Measurements from ENCODE around the gene EGLN1.
"Not testable (repeated sequence)": the region's sequence is repeated elsewhere in the genome, so short reads cannot be mapped to it uniquely, and the experiment has no call there.

The EGLN1 gene

DNA sequence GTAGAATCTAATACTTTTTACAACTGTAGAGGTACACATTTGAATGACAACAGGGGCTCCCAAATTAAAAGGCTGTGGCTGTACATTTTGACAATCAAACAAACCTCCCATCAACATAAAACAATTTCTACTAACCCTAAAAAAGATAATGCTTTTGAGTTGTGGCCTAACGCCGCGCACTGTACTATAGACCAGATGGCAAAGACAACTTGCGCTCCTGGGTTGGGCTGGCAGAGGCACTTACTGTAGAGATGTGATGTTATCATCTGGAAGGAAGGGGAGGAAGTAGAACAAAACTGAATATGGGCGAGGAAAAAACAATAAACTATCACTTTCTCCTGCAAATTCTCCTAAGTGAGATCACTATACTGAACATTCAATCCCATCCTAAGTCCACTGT lies 57.9 kb downstream of the EGLN1 start:
- no peak for DNase-seq (ENCODE audit: low read depth in 2 of 3, low spot score in 1 of 3)

GRCh38 chr1:231363624-231364023 lies 58.5 kb downstream of the EGLN1 start:
- no peak for DNase-seq (ENCODE audit: low read depth in 2 of 3, low spot score in 1 of 3)

DNA sequence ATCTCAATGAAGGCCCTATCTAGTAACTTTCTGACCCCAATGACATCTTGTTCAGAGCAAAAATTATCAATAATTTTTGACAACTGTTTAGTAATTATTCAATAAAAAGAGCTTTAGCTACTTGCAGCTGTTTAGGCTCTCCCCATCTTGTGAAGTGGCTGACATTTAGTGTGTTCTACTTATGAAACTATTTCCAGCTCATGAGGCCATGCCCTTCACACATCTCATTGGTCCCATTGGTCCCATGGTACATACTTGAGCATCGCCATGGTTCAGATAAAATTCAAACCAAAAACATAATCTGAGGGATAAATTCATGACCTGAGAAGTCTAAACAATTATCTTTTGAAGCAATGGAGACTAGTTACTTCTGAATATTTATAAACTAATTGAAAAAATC lies 59.8 kb downstream of the EGLN1 start:
- DNase-seq (ENCODE audit: low read depth in 2 of 3, low spot score in 1 of 3), result no peak

- no peak for DNase-seq (ENCODE audit: low read depth in 2 of 3, low spot score in 1 of 3)
Observed at GRCh38 chr1:231359113-231359512, 63.0 kb downstream of the EGLN1 start.

- no peak for DNase-seq (ENCODE audit: low read depth in 2 of 3, low spot score in 1 of 3)
Observed at GRCh38 chr1:231357831-231358354, 64.2 kb downstream of the EGLN1 start.

GRCh38 chr1:231357187-231357772 lies 64.8 kb downstream of the EGLN1 start:
- no peak for DNase-seq (ENCODE audit: low read depth in 2 of 3, low spot score in 1 of 3)

DNA sequence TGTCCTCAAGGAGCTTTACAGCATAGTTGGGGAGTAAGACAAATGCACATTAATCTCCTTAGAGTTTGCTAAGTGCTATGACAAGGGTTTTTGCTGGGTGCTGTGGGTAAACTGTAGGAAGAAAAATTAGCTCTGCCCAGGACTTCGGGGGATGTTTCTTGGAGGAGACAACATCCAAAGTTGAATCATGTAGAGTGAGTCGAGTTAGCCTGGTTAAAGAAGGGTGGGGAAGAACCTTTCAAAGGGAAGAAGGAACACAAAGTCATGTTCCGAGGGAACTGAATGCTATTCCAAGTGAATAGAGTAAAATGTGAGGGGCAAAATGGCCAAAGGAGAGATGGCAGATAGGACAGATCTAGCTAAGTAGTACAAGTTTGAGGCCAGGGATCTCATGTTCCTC lies 66.9 kb downstream of the EGLN1 start:
- no peak for DNase-seq (ENCODE audit: low read depth in 2 of 3, low spot score in 1 of 3)

- no peak for DNase-seq (ENCODE audit: low read depth in 2 of 3, low spot score in 1 of 3)
Observed at GRCh38 chr1:231354330-231355020, 67.6 kb downstream of the EGLN1 start.

GRCh38 chr1:231353086-231353485 lies 69.0 kb downstream of the EGLN1 start:
- no peak for DNase-seq (ENCODE audit: low read depth in 2 of 3, low spot score in 1 of 3)

GRCh38 chr1:231351816-231352215 lies 70.3 kb downstream of the EGLN1 start:
- DNase-seq (ENCODE audit: low read depth in 2 of 3, low spot score in 1 of 3), result no peak

DNA sequence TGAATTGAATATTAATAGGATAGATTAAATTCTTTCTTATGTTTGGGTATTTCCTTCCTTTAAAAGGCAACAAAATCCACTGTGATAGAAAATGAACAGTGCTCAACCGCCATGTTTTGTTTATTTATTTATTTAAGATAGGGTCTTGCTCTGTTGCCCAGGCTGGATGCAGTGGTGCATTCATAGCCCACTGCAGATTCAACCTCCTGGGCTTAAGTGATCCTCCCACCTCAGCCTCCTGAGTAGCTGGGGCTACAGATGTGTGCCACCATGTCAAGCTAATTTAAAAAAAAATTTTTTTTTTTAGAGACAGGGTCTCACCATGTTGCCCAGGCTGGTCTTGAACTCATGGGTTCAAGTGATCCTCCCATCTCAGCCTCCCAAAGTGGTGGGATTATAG lies 73.2 kb downstream of the EGLN1 start:
- not testable (repeated sequence) for DNase-seq (ENCODE audit: low read depth in 2 of 3, low spot score in 1 of 3)

GRCh38 chr1:231348442-231348841 lies 73.6 kb downstream of the EGLN1 start:
- DNase-seq (ENCODE audit: low read depth in 2 of 3, low spot score in 1 of 3), result no peak

- DNase-seq (ENCODE audit: low read depth in 2 of 3, low spot score in 1 of 3), result no peak
Observed at GRCh38 chr1:231347961-231348360, 74.1 kb downstream of the EGLN1 start.

- DNase-seq (ENCODE audit: low read depth in 2 of 3, low spot score in 1 of 3), result no peak
Observed at GRCh38 chr1:231340328-231341013, 81.6 kb downstream of the EGLN1 start.

DNA sequence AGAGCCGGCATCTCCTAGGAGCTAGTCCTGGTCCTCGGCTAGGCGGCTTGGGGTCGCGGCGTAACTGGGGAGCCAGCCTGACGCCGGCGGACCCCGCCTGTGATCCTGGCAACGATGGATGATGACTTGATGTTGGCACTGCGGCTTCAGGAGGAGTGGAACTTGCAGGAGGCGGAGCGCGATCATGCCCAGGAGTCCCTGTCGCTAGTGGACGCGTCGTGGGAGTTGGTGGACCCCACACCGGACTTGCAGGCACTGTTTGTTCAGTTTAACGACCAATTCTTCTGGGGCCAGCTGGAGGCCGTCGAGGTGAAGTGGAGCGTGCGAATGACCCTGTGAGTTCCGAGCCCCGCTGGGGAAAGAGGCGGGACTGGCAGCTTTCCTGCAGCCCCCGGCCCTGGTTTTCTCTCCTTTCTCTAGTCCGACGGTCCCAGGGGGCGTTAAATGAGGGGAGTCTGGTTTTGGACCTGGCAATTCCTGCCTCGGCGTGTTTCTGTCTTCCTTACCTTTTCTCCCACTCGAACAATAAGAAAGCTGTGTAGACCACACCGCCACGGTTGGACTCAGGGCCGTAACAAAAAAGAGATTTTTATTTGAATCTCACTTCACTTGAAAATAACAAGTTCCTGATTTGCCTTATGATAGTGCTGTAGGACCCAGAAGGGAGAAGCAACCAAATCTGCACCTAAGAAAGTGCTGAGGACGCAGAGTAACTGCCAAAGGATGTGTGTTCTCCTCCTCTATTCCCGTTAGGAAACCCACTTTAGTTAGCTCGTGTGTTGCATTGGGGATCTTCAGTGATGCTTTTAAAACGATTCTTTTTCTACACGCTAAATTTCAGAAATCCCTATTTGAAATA lies 83.6 kb downstream of the EGLN1 start, which contains the start of gene SPRTN:
Gene SPRTN, plus strand, starts transcription at position 24 of the 859 bp plus-strand sequence. Its CDS starts 91 bp downstream, at position 115.
- no peak for DNase-seq (ENCODE audit: low read depth in 2 of 3, low spot score in 1 of 3)

DNA sequence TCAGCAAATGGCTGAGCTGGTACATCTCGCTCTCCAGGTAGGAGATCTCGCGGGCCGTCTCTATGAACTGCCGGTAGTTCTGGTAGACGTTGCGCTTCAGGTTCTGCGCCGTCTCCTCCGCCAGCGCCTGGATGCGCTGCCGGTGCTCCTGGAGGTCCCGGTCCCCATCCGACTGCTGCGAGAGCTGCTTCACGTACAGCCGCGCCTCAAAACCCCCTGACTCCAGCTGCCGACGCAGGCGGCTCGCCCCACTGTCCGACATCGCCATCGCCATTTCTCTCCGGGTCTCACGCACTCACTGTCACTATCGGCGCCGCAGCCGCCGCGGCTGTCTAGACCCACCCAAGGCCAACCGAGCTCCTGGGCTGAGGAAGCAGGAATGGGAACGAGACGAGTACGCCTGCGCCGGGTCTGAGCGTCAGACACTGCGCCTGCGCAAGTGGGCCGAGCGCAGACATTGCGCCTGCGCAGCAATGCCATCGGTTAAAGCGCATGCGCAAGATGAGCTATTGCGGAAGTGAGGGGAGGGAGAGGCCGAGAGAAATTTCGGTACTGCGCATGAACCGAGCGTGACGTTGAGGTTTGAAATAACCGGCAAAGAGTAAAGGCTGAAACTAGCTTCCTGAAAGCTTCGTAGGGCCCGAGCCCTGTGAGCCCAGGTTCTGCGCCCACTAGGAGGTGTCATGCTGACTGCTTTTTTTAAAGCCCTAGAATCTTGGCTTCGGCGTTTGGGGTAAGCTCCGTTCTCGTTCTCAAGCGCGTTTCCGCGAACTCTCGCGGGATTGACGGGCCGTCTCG lies 84.4 kb downstream of the EGLN1 start, which contains the start of gene EXOC8:
Gene EXOC8, minus strand, starts transcription at position 381 of the 798 bp plus-strand sequence. Its CDS starts 107 bp downstream, at position 274.
- DNase-seq (ENCODE audit: low read depth in 2 of 3, low spot score in 1 of 3), result peak; percentile 91 to 95 (median 94)

DNA sequence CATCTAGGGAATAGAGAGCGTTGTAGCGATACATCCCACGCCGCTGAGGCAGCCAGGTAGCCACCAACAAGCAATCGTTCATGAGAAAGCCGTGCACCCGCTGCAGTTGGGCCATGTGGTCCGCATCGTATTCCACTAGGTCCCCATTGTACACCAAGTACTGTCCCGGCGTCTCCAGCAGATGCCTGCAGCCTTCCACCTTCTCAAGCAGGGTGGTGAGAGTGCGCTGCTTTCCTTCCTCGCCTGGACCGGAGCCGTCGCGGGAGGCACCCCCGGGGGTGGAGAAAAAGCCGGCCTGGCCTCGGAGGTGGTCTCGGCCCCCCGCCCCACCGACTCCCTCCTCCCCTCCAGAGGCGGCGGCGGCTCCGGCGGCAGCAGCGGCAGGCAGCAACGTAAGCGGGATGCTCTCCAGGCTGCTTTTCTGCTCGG lies 85.0 kb downstream of the EGLN1 start:
- peak in 1 of 3 donors; percentile 33 for DNase-seq (ENCODE audit: low read depth in 2 of 3, low spot score in 1 of 3)

DNA sequence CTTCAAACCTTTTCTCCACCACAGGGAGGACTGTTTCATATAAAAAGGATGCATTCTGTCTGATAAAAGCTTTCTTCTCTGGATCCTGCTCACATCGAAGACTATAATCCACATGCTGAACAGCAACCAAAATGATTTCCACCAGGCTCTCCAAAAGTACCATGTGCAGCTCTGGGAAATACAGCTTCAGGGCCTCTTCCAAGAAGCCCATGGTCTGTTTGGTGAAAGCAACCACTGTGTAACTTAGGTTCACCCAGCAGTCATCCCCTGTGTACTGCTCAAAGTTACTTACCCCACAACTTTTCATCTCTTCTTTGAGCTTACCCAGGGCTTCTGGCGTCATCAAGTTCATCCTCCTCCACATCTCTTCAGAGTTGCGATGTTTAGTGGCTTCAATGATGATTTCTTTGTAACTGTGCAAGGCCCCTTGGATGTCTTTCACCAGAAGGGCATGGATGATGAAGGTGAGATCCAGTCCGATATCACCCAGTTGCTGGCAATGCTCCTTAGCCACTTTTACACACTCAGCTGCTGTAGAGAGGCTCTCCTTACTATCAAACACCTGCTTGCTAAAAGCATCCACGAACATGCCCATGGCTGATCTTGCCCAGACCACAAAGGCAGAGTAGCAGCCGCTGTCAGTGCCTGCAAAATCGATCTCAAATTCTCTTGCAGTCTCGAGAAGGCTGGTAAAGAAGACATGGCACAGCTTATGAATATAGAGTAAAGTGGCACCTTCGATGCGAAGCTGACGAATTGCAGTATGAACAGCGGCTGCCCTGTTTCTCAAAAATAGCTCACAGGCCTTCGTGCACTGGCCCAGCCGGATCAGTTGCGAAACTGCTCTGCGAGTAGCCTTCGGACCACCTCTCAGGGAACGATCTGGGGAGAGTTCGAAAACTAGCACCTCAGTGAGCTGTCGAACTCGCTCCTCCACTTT lies 86.2 kb downstream of the EGLN1 start:
- DNase-seq (ENCODE audit: low read depth in 2 of 3, low spot score in 1 of 3), result no peak

GRCh38 chr1:231334952-231335351 lies 87.1 kb downstream of the EGLN1 start:
- no peak for DNase-seq (ENCODE audit: low read depth in 2 of 3, low spot score in 1 of 3)

Data from stimulated activated CD4-positive, alpha-beta T cell treated with anti-CD3 and anti-CD28 coated beads, Interleukin-12 subunit alpha, Interleukin-12 subunit beta, amount 100 ng/mL, for 48 hours (primary cell).